GM12878 (cell line): ENCODE measurements around the gene SCRN1. TPM values are rescaled to one million over a fixed set of nuclear protein-coding genes. Genes with fewer than 3 reads are reported as not detected.

Experiments
- ATAC-seq: fragments of 200-7000 bp; cut with Tn5 transposase; 3 replicates; pipeline ENCODE4 v1.9.1; 2020; ENCODE audit warnings: mild to moderate bottlenecking, moderate library complexity
- BruUV-seq: library from RNA; stranded (reverse); fragments of 400-500 nt; replicated peaks from 2 replicates; lab custom pipeline; 2021; lab: Mats Ljungman, UMichigan
- CTCF ChIA-PET: fragments of 300-600 bp; sonication (Branson Sonifier 250); formaldehyde crosslinking; extraction: SDS; loops from one replicate; lab custom pipeline; 2021; ENCODE audit warnings: inconsistent platforms; lab: Yijun Ruan, JAX
- POLR2A ChIA-PET: fragments of 350-600 bp; formaldehyde crosslinking; extraction: SDS; loops from one replicate; lab custom pipeline; 2021; ENCODE audit warnings: inconsistent platforms; lab: Charles Lee
- RAD21 ChIA-PET: fragments of 300-600 bp; sonication (Branson Sonifier 250); formaldehyde crosslinking; loops from one replicate; lab custom pipeline; 2023; ENCODE audit warnings: antibody characterized with exemption; ENCODE audit not compliant: unreplicated experiment; lab: Charles Lee
- SMC1A ChIA-PET: fragments of 300-600 bp; sonication (Branson Sonifier 250); formaldehyde crosslinking; loops from one replicate; lab custom pipeline; 2023; ENCODE audit not compliant: unreplicated experiment, uncharacterized antibody; lab: Charles Lee
- DNase-seq: peaks from one replicate; pipeline ENCODE4 v3.0.0-alpha.2; 2011; ENCODE audit warnings: low read depth, low spot score
- FAIRE-seq: peaks from 3 replicates; lab custom pipeline; 2011; peaks lifted over from hg19 to GRCh38; lab: Jason Lieb, UNC
- H2AFZ ChIP-seq: 2 replicates; pipeline ENCODE4 v1.6.0; 2011; ENCODE audit warnings: low read depth, low read length, control low read depth; ENCODE audit not compliant: control insufficient read depth
- H3K27ac ChIP-seq: 2 replicates; pipeline ENCODE4 v1.5.1; 2011; ENCODE audit warnings: control low read depth; ENCODE audit not compliant: control insufficient read depth, insufficient read depth
- H3K27me3 ChIP-seq, 2 experiments: replicated peaks in 1 of 2; 2 replicates each; pipeline versions ENCODE4 v1.6.0 to v1.6.1; 2011; ENCODE audit warnings: low read length in 1 of 2; ENCODE audit not compliant: control insufficient read depth in 2 of 2, insufficient read depth in 2 of 2
- H3K36me3 ChIP-seq, 2 experiments: 2 replicates each; pipeline ENCODE4 v1.5.1; 2011; ENCODE audit warnings: low read length in 1 of 2; ENCODE audit not compliant: control insufficient read depth in 2 of 2, insufficient read depth in 2 of 2
- H3K4me1 ChIP-seq: 2 replicates; pipeline ENCODE4 v1.6.1; 2011; ENCODE audit warnings: mild to moderate bottlenecking, low read length, moderate library complexity, mixed read lengths; ENCODE audit not compliant: control insufficient read depth, insufficient read depth
- H3K4me2 ChIP-seq: 2 replicates; pipeline ENCODE4 v1.6.0; 2011; ENCODE audit warnings: control low read depth; ENCODE audit not compliant: control insufficient read depth, insufficient read depth
- H3K4me3 ChIP-seq: fragments of 200-600 bp; sonication (generic); 2 replicates; pipeline ENCODE4 v1.5.1; 2016
- H3K79me2 ChIP-seq: 2 replicates; pipeline ENCODE4 v1.6.0; 2011; ENCODE audit warnings: low read length; ENCODE audit not compliant: control insufficient read depth, insufficient read depth
- H3K9ac ChIP-seq: 2 replicates; pipeline ENCODE4 v1.8.0; 2011; ENCODE audit warnings: low read length, control low read depth, mixed read lengths; ENCODE audit not compliant: control insufficient read depth, insufficient read depth
- H3K9me3 ChIP-seq: replicated peaks from 3 replicates; pipeline ENCODE4 v1.5.1; 2011; ENCODE audit warnings: mild to moderate bottlenecking, low read length; ENCODE audit not compliant: control insufficient read depth, insufficient read depth
- H4K20me1 ChIP-seq: 2 replicates; pipeline ENCODE4 v1.6.0; 2011; ENCODE audit not compliant: control insufficient read depth, insufficient read depth
- CREB1 ChIP-seq: IDR thresholded peaks from 2 replicates; pipeline ENCODE4 v1.6.1; 2012; ENCODE audit warnings: low read depth, mild to moderate bottlenecking, inconsistent platforms
- FOXK2 ChIP-seq: fragments of 450-650 bp; IDR thresholded peaks from 2 replicates; pipeline ENCODE4 v1.6.1; 2017; ENCODE audit warnings: mild to moderate bottlenecking, moderate library complexity
- MEF2B ChIP-seq: fragments of 450-650 bp; IDR thresholded peaks from 2 replicates; pipeline ENCODE4 v1.6.1; 2018; ENCODE audit warnings: mild to moderate bottlenecking, moderate library complexity; ENCODE audit not compliant: partially characterized antibody, poor library complexity, severe bottlenecking
- RBBP5 ChIP-seq: fragments of 200-600 bp; sonication (generic); conservative IDR thresholded peaks from 2 replicates; pipeline ENCODE4 v1.6.1; 2016
- SMAD1 ChIP-seq: fragments of 450-650 bp; IDR thresholded peaks from 2 replicates; pipeline ENCODE4 v1.6.1; 2018; ENCODE audit warnings: mild to moderate bottlenecking, low read depth; ENCODE audit not compliant: partially characterized antibody
- TCF3 ChIP-seq: IDR thresholded peaks from 2 replicates; pipeline ENCODE4 v1.6.1; 2012; ENCODE audit warnings: low read depth, mild to moderate bottlenecking, low read length, borderline replicate concordance; ENCODE audit not compliant: insufficient read depth
- ZBTB40 ChIP-seq: fragments of 450-650 bp; IDR thresholded peaks from 2 replicates; pipeline ENCODE4 v1.6.1; 2016; ENCODE audit warnings: mild to moderate bottlenecking, moderate library complexity, borderline replicate concordance
- WGBS: methylation state at CpG from one replicate; pipeline ENCODE4 v1.1.6; 2016; ENCODE audit warnings: low lambda C conversion rate; ENCODE audit not compliant: insufficient replicate concordance, insufficient coverage; ENCODE audit errors: missing lambda C conversion rate; 5-methylcytosine and 5-hydroxymethylcytosine counted together
- in situ Hi-C: fragments of 300-500 bp; cut with MboI; formaldehyde crosslinking; loops from 9 replicates; pipeline ENCODE4 v1.14.3; 2018; ENCODE audit warnings: mixed read lengths
- intact Hi-C: fragments of 100-400 bp; cut with micrococcal nuclease; formaldehyde crosslinking; loops from one replicate; pipeline ENCODE4 v1.14.2; 2022; ENCODE audit not compliant: unreplicated experiment
- polyA plus RNA-seq, 11 experiments: library from polyadenylated mRNA; depleted of rRNA in 4 of 11; unstranded in 6 of 11; stranded (reverse) in 5 of 11; fragments of >200 nt; fragmentation: Nextera tagmentation in 4 of 11; fragmentation: Illumina TruSeq in 1 of 11; extraction: Ambion mirVana in 4 of 11; extraction: Trizol in 1 of 11; gene quantifications; 1 replicate in 1 of 11; 2 replicates in 10 of 11; pipeline versions ENCODE4 v1.2.1 to v1.2.3, GENCODE V29; 2011 to 2016; ENCODE audit warnings: inconsistent platforms in 2 of 11, missing spikeins in 2 of 11, low read depth in 1 of 11
- total RNA-seq, 4 experiments: library from RNA; depleted of rRNA in 3 of 4; stranded (reverse); fragments of >200 nt in 3 of 4; fragmentation: Illumina TruSeq in 1 of 4; extraction: Trizol in 1 of 4; gene quantifications; 2 replicates each; pipeline versions ENCODE4 v1.2.1 to v1.2.3, GENCODE V29; 2013 to 2021
- TF ChIP-seq, protein P1 (sequence below): IDR thresholded peaks from 2 replicates; pipeline ENCODE4 v1.6.1; 2011; ENCODE audit warnings: mild to moderate bottlenecking, low read depth, low read length, moderate library complexity; ENCODE audit not compliant: insufficient replicate concordance
- TF ChIP-seq, protein P2 (sequence below): fragments of 150-350 bp; IDR thresholded peaks from 2 replicates; pipeline ENCODE4 v1.6.1; 2016; ENCODE audit warnings: low read depth, low read length

The SCRN1 gene
- total and polyA plus RNA-seq, 10 of the 15 experiments (the other 5 are each of a cell fraction or from before 2014, with no cell fraction given), result 11.1 to 67.6 (median 41.7) TPM

- H3K4me1 ChIP-seq, result no peaks in the 10 kb centered on the region
- no peak overlapping the region for H3K9ac ChIP-seq
- H3K27me3 ChIP-seq, result no peaks in the 10 kb centered on the region
- no peaks in the 10 kb centered on the region for H3K79me2 ChIP-seq
- ATAC-seq, result no peak
- in situ Hi-C loops (no loop called here), intact Hi-C loops (no loop called here)
- no TSS peak for BruUV-seq
- DNase-seq, result no peak
- H3K4me3 ChIP-seq, result no peak overlapping the region
- no peak overlapping the region for H3K27ac ChIP-seq
- TF ChIP-seq SMAD1 (no peak), RBBP5 (no peak), FOXK2 (no peak)
- no peak overlapping the region for H3K4me2 ChIP-seq
- ChIA-PET RAD21 (no interaction called here), POLR2A (no interaction called here), SMC1A (no interaction called here), CTCF (no interaction called here)
- no peak overlapping the region for H2AFZ ChIP-seq
- H3K9me3 ChIP-seq, result no peaks in the 10 kb centered on the region
- H4K20me1 ChIP-seq, result no peaks in the 10 kb centered on the region
- WGBS, result 51% methylated on average over 2 of the region's 2 CpGs
- no peak for FAIRE-seq
- H3K36me3 ChIP-seq, result no peaks in the 10 kb centered on the region
Observed at GRCh38 chr7:29886827-29887226, 102.8 kb downstream of the SCRN1 start.

GRCh38 chr7:29885626-29886025 lies 104.0 kb downstream of the SCRN1 start:
- ChIA-PET CTCF (interaction anchor here (0.6 to 1.2 kb wide), 2 partner anchors 176 to 968 kb away, joined by 3 read pairs; no protein-coding TSS in a partner anchor), SMC1A (no interaction called here), POLR2A (no interaction called here), RAD21 (no interaction called here)
- Histone ChIP-seq H3K4me3 (no peak overlapping the region), H3K27ac (no peak overlapping the region), H3K9ac (no peak overlapping the region), H3K79me2 (no peaks in the 10 kb centered on the region), H3K9me3 (no peaks in the 10 kb centered on the region), H3K27me3 (no peaks in the 10 kb centered on the region; a peak in 1 of 4 replicates), H2AFZ (no peak overlapping the region), H3K4me1 (no peaks in the 10 kb centered on the region), H3K4me2 (no peak overlapping the region), H4K20me1 (no peaks in the 10 kb centered on the region), H3K36me3 (no peaks in the 10 kb centered on the region)
- no peak for FAIRE-seq
- WGBS, result 42% methylated on average over 3 of the region's 3 CpGs
- no peak for DNase-seq
- no TSS peak for BruUV-seq
- ATAC-seq, result no peak
- in situ Hi-C loops (no loop called here), intact Hi-C loops (no loop called here)
- TF ChIP-seq CREB1, result no peak
- TF ChIP-seq, protein P1, sequence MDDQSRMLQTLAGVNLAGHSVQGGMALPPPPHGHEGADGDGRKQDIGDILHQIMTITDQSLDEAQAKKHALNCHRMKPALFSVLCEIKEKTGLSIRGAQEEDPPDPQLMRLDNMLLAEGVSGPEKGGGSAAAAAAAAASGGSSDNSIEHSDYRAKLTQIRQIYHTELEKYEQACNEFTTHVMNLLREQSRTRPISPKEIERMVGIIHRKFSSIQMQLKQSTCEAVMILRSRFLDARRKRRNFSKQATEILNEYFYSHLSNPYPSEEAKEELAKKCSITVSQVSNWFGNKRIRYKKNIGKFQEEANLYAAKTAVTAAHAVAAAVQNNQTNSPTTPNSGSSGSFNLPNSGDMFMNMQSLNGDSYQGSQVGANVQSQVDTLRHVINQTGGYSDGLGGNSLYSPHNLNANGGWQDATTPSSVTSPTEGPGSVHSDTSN, result no peak
- TF ChIP-seq TCF3, result no peak
- no peak for TF ChIP-seq MEF2B
- TF ChIP-seq ZBTB40, result no peak
- TF ChIP-seq, protein P2, sequence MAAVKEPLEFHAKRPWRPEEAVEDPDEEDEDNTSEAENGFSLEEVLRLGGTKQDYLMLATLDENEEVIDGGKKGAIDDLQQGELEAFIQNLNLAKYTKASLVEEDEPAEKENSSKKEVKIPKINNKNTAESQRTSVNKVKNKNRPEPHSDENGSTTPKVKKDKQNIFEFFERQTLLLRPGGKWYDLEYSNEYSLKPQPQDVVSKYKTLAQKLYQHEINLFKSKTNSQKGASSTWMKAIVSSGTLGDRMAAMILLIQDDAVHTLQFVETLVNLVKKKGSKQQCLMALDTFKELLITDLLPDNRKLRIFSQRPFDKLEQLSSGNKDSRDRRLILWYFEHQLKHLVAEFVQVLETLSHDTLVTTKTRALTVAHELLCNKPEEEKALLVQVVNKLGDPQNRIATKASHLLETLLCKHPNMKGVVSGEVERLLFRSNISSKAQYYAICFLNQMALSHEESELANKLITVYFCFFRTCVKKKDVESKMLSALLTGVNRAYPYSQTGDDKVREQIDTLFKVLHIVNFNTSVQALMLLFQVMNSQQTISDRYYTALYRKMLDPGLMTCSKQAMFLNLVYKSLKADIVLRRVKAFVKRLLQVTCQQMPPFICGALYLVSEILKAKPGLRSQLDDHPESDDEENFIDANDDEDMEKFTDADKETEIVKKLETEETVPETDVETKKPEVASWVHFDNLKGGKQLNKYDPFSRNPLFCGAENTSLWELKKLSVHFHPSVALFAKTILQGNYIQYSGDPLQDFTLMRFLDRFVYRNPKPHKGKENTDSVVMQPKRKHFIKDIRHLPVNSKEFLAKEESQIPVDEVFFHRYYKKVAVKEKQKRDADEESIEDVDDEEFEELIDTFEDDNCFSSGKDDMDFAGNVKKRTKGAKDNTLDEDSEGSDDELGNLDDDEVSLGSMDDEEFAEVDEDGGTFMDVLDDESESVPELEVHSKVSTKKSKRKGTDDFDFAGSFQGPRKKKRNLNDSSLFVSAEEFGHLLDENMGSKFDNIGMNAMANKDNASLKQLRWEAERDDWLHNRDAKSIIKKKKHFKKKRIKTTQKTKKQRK, result no peak
